K562 (cell line): ENCODE results near the gene GPR179. TPM values are rescaled to one million over a fixed set of nuclear protein-coding genes. Genes with fewer than 3 reads are reported as not detected.

Experiments
- ETV6 ChIP-seq, 3 experiments: fragments of 150-350 bp in 1 of 3; sonication (generic) in 1 of 3; formaldehyde crosslinking in 1 of 3; IDR thresholded peaks; 2 replicates each; pipeline versions ENCODE4 v1.6.1 to v1.8.0; 2014 to 2022; ENCODE audit warnings: borderline replicate concordance in 2 of 3, low read depth in 2 of 3, antibody characterized with exemption in 1 of 3, low read length in 1 of 3, mild to moderate bottlenecking in 1 of 3, missing genetic modification reagents in 1 of 3
- HDAC2 ChIP-seq: fragments of 450-650 bp; IDR thresholded peaks from 2 replicates; pipeline ENCODE4 v1.6.1; 2016; ENCODE audit warnings: mild to moderate bottlenecking
- KDM1A ChIP-seq, 2 experiments: fragments of 450-650 bp; IDR thresholded peaks; 2 replicates each; pipeline ENCODE4 v1.6.1; 2016; ENCODE audit warnings: mild to moderate bottlenecking in 2 of 2
- MNT ChIP-seq, 2 experiments: fragments of 450-650 bp; conservative IDR thresholded peaks; 2 replicates each; pipeline ENCODE4 v1.6.1; 2017; ENCODE audit warnings: mild to moderate bottlenecking in 2 of 2, moderate library complexity in 2 of 2
- PREB ChIP-seq: sonication (generic); formaldehyde crosslinking; IDR thresholded peaks from 2 replicates; pipeline ENCODE4 v1.8.1; 2023; ENCODE audit warnings: mild to moderate bottlenecking, missing genetic modification reagents
- RBBP5 ChIP-seq: fragments of 200-600 bp; sonication (generic); IDR thresholded peaks from 2 replicates; pipeline ENCODE4 v1.6.1; 2012; ENCODE audit warnings: borderline replicate concordance, mild to moderate bottlenecking, low read length, control low read depth, inconsistent platforms; ENCODE audit not compliant: insufficient read depth, poor library complexity, severe bottlenecking
- RNF2 ChIP-seq: sonication (generic); IDR thresholded peaks from 2 replicates; pipeline ENCODE4 v1.6.1; 2016
- TOE1 ChIP-seq, 2 experiments: fragments of 450-650 bp in 1 of 2; sonication (generic) in 1 of 2; formaldehyde crosslinking in 1 of 2; IDR thresholded peaks; 2 replicates each; pipeline versions ENCODE4 v1.7.1 to v1.8.0; 2016 to 2022; ENCODE audit warnings: borderline replicate concordance in 2 of 2, mild to moderate bottlenecking in 2 of 2, antibody characterized with exemption in 1 of 2, inconsistent platforms in 1 of 2, low read depth in 1 of 2, missing genetic modification reagents in 1 of 2, moderate library complexity in 1 of 2
- ZSCAN32 ChIP-seq: fragments of 450-650 bp; formaldehyde crosslinking; IDR thresholded peaks from 2 replicates; pipeline ENCODE4 v1.4.0; 2020; ENCODE audit warnings: mild to moderate bottlenecking, moderate library complexity
- polyA plus RNA-seq, 8 experiments: library from polyadenylated mRNA; depleted of rRNA in 4 of 8; stranded (reverse) in 5 of 8; unstranded in 3 of 8; fragments of >200 nt; fragmentation: Nextera tagmentation in 2 of 8; fragmentation: Illumina TruSeq in 1 of 8; extraction: Ambion mirVana in 2 of 8; extraction: Trizol in 1 of 8; gene quantifications; 2 replicates each; pipeline versions ENCODE4 v1.2.1 to v1.2.3, GENCODE V29; 2011 to 2014; ENCODE audit warnings: inconsistent platforms in 1 of 8, missing spikeins in 1 of 8
- total RNA-seq, 7 experiments: library from RNA; depleted of rRNA in 6 of 7; stranded (reverse); fragments of >200 nt in 6 of 7; fragmentation: Illumina TruSeq in 2 of 7; extraction: Trizol in 2 of 7; gene quantifications; 2 replicates each; pipeline versions ENCODE4 v1.2.1 to v1.2.3, GENCODE V29; 2011 to 2021; ENCODE audit warnings: low replicate concordance in 1 of 7
- TF ChIP-seq, protein P1 (sequence below), 2 experiments: fragments of 450-650 bp in 1 of 2; sonication (generic) in 1 of 2; formaldehyde crosslinking in 1 of 2; IDR thresholded peaks; 2 replicates each; pipeline versions ENCODE4 v1.7.1 to v1.9.0; 2016 to 2022; ENCODE audit warnings: inconsistent platforms in 1 of 2, mild to moderate bottlenecking in 1 of 2, missing genetic modification reagents in 1 of 2
- TF ChIP-seq, protein P2 (sequence below): fragments of 250-450 bp; sonication (Bioruptor Pico); IDR thresholded peaks from 2 replicates; pipeline ENCODE4 v1.4.0; 2020

GPR179 gene
- total and polyA plus RNA-seq, 9 of the 15 experiments (the other 6 are each of a cell fraction or from before 2014, with no cell fraction given) = not detected

GRCh38 chr17:38351412-38352222 is 7.9 kb upstream of the GPR179 start, which contains the start of gene SOCS7 (continued):
- TF ChIP-seq, protein P1, sequence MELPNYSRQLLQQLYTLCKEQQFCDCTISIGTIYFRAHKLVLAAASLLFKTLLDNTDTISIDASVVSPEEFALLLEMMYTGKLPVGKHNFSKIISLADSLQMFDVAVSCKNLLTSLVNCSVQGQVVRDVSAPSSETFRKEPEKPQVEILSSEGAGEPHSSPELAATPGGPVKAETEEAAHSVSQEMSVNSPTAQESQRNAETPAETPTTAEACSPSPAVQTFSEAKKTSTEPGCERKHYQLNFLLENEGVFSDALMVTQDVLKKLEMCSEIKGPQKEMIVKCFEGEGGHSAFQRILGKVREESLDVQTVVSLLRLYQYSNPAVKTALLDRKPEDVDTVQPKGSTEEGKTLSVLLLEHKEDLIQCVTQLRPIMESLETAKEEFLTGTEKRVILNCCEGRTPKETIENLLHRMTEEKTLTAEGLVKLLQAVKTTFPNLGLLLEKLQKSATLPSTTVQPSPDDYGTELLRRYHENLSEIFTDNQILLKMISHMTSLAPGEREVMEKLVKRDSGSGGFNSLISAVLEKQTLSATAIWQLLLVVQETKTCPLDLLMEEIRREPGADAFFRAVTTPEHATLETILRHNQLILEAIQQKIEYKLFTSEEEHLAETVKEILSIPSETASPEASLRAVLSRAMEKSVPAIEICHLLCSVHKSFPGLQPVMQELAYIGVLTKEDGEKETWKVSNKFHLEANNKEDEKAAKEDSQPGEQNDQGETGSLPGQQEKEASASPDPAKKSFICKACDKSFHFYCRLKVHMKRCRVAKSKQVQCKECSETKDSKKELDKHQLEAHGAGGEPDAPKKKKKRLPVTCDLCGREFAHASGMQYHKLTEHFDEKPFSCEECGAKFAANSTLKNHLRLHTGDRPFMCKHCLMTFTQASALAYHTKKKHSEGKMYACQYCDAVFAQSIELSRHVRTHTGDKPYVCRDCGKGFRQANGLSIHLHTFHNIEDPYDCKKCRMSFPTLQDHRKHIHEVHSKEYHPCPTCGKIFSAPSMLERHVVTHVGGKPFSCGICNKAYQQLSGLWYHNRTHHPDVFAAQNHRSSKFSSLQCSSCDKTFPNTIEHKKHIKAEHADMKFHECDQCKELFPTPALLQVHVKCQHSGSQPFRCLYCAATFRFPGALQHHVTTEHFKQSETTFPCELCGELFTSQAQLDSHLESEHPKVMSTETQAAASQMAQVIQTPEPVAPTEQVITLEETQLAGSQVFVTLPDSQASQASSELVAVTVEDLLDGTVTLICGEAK (IDR thresholded peaks at IDR 0.05) = peak; percentile 76
- TF ChIP-seq, protein P1 (CRISPR knock-in tag; IDR thresholded peaks at IDR 0.05) = no peak
- TF ChIP-seq HDAC2 = peak; percentile 90
- TF ChIP-seq PREB (CRISPR knock-in tag) = peak; percentile 38; the same call in 1 of the 2 replicates
- TF ChIP-seq RBBP5 = peak; percentile 21
- TF ChIP-seq, protein P2, sequence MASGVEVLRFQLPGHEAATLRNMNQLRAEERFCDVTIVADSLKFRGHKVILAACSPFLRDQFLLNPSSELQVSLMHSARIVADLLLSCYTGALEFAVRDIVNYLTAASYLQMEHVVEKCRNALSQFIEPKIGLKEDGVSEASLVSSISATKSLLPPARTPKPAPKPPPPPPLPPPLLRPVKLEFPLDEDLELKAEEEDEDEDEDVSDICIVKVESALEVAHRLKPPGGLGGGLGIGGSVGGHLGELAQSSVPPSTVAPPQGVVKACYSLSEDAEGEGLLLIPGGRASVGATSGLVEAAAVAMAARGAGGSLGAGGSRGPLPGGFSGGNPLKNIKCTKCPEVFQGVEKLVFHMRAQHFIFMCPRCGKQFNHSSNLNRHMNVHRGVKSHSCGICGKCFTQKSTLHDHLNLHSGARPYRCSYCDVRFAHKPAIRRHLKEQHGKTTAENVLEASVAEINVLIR (CRISPR knock-in tag) = peak; percentile 81
- TF ChIP-seq ETV6 (IDR thresholded peaks at IDR 0.05; ENCODE audit: borderline replicate concordance in 1 of 2, low read depth in 2 of 2, low read length in 1 of 2) = no peak
- TF ChIP-seq ETV6 (CRISPR knock-in tag; IDR thresholded peaks at IDR 0.05; ENCODE audit: borderline replicate concordance) = no peak
- TF ChIP-seq RNF2 = 0 out of 2 replicates have a peak, but pooled peaks have one; percentile 25
- TF ChIP-seq KDM1A (IDR thresholded peaks at IDR 0.05) = peak; percentile 29 to 32; a peak in 2 of 4 replicates
- no peak for TF ChIP-seq TOE1 (IDR thresholded peaks at IDR 0.05; ENCODE audit: borderline replicate concordance)
- TF ChIP-seq TOE1 (CRISPR knock-in tag; IDR thresholded peaks at IDR 0.05; ENCODE audit: borderline replicate concordance, low read depth) = no peak
- TF ChIP-seq ZSCAN32 (CRISPR knock-in tag) = no peak
- TF ChIP-seq MNT (conservative IDR thresholded peaks at IDR 0.05) = peak; percentile 77 to 86
